Measurements from ENCODE around the gene FCGR3A.

DNA sequence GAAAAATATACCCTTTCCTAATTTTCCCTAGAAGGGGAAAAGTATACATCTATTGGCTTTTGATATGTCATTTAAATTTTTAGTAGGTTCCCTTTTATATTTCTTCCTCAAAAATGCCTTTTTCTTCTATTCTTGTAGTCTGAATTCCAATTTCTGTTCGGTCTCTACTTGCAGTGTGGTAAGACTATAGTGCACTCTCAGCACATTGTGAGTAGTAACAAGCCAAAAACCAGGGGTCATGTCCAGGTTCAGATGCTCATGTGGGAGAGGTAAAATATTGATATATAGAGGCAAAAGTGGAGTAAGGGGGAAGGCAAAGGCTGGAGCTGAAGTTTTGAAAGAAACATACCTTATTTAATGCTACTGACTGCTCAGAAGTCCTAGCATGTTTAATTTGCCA, 48.4 kb downstream of the FCGR3A start:
- TF ChIP-seq, protein P1, sequence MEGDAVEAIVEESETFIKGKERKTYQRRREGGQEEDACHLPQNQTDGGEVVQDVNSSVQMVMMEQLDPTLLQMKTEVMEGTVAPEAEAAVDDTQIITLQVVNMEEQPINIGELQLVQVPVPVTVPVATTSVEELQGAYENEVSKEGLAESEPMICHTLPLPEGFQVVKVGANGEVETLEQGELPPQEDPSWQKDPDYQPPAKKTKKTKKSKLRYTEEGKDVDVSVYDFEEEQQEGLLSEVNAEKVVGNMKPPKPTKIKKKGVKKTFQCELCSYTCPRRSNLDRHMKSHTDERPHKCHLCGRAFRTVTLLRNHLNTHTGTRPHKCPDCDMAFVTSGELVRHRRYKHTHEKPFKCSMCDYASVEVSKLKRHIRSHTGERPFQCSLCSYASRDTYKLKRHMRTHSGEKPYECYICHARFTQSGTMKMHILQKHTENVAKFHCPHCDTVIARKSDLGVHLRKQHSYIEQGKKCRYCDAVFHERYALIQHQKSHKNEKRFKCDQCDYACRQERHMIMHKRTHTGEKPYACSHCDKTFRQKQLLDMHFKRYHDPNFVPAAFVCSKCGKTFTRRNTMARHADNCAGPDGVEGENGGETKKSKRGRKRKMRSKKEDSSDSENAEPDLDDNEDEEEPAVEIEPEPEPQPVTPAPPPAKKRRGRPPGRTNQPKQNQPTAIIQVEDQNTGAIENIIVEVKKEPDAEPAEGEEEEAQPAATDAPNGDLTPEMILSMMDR (IDR thresholded peaks at IDR 0.05) = no peak
- no peak for TF ChIP-seq EZH2 (IDR thresholded peaks at IDR 0.05; ENCODE audit: borderline replicate concordance, insufficient read depth, low read depth, low read length, poor library complexity, severe bottlenecking)

Measured in B cell (primary cell).